ENCODE measurements around the gene ADISSP.

GRCh38 chr20:3728354-3728753 lies 39.2 kb downstream of the ADISSP start:
- TF ChIP-seq CTCF (conservative IDR thresholded peaks at IDR 0.05; ENCODE audit: low read depth, low read length) = no peak
- no peak for TF ChIP-seq EZH2 (IDR thresholded peaks at IDR 0.05; ENCODE audit: borderline replicate concordance, low read depth, low read length, poor library complexity, severe bottlenecking)
